GDM1 (cell line): ENCODE results near the gene SPATA19.
"Not testable (repeated sequence)": the region's sequence is repeated elsewhere in the genome, so short reads cannot be mapped to it uniquely, and the experiment has no call there.

Experiments used
- DNase-seq: peaks from one replicate; lab custom pipeline; 2025; lab: John Stamatoyannopoulos, UW

SPATA19 gene

GRCh38 chr11:133845413-133845812 lies at the start of gene SPATA19:
SPATA19 (minus strand) TSS chr11:133845513; CDS start chr11:133845446, 67 bp downstream.
- DNase-seq: no peak

DNA sequence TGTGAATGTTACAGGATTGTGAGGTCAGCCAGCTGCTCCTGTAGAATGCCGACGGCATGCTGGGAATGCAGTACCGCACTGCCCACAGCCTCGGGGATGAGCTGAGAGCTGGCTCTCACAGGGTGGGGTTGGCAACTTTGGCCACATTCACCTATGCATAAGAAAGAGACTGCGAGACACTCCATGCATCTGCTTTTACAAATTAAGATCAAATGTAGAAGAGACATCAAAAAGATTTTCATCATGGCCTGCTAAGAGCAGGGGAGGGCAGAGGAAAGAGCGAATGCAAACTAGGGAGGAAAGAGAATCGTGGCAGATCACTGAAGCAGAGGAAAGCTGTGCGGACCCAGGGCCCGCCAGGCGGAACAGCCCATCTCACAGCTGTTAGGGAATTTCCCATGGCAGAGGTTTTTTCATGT lies 49.8 kb upstream of the SPATA19 start:
- no peak for DNase-seq

DNA sequence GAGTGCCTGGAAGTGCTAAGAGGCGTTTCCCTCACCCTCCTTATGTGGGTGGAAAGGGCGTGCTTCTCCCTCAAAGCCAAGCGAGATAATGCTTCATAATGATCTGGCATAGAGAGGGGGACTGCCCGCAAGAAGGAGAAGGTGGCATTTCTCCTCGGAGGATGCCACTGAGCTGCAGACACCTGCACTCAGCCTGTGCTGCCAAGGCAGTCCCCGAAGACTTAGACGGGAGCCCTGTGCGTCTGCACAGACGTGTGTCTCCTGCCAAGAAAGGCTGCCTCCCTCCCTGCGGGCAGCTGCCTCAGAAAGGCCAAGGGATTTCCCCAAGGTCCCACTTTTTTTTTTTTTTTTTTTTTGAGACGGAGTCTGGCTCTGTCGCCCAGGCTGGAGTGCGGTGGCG lies 48.1 kb upstream of the SPATA19 start:
- DNase-seq: no peak

DNA sequence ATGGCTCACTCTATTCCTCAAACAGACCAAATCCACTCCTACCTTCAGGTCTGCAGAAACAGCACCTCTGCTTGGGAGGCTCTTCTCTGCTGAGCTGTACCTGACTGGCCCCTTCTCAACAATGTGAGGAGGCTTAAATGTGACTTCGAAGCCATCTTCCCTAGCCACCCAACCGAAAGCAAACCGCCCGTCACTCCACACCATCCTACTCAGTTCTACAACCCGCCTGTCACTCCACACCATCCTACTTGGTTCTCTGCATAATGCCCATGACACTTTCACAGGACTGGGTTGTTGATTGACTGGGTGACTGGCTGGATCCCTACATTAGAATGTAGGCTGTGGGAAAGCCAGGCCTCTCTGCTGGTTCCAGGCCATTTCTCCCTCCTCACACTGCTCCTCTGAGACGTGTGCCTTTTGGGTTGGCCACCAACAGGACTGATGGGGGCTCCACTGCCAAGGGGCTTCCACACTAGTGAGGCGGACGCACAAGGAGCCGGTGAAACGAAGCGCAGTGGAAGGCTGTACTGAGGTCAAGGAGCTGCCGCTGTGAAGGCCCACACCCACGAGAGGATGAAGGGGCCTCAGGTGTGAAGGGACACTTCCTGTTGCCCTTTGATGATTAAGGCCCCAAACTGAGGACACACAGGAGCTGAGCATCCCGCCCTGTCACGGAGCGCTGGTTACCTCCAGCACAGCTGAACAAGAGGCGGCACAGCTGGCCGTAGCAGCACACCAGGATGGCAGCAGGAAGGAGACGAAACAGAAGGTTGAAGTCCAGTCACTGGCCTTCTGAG lies 47.5 kb upstream of the SPATA19 start:
- DNase-seq: no peak

GRCh38 chr11:133892126-133892525 lies 46.8 kb upstream of the SPATA19 start:
- DNase-seq: no peak

DNA sequence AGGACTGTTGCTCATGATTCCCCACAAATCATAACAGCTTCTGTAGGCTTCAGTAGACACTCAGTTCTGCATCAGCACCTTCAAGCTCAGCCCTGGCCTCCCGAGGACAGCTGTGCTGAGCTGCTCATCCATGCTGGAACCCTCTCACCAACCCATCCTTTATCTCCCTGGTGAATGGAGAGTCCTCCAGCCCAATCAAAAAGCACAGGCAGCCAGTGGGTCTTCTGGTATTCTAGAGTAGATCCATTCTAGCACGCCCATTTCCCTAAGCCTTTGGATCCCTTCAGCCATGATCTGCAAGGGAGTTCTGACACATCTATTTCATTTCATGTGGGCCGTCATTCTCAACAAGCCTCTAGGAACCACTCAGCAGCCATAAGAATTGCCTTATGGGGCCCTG lies 44.6 kb upstream of the SPATA19 start:
- no peak for DNase-seq

DNA sequence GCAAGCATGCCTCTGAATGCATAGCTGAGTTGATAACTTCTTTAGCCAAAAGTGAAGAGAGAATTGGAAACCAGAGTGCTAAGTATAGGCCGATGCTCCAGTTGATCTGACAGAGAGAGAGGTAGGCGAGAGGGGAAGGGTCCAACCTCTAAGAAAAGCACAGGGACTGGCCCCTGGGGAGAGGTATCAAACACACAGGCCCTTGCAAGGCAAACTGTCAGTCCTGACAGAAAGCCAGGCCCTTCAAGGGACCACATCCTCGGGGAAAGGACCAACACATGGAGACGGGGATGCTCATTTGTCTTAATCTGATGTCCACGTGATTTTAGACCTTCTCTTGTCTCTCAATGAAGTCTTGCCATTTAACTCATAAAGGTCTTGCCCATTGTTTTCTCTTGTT lies 43.9 kb upstream of the SPATA19 start:
- DNase-seq: no peak

DNA sequence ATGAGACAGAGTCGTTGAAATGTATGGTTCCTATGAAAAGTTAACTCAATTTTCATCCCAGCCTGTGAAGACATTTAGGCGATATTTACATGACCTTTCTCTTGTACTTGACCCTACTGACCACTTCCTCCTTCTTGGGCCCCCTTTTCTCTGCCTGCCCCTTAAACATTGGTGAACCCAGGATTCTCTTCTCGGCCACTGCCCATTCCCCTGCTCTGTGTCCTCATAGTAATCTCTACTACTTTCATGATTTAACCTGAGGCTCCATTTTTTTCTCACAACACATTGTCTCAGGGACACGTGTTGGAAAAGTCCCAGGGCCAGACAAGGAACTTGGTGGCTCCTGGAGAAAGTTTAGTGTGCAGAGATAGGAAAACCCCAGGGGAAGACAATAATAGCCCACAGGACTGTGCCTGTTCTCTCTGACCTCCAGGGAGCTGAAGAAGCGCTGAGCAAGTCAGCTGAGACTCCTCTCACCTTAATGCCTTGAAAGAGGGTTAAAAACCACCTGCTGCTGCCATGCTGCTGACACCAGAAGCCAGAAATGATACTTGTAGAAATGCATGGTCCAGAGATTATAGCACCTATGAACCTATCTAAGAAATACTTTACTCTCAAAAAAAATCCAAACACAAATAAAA lies 42.5 kb upstream of the SPATA19 start:
- no peak for DNase-seq

- no peak for DNase-seq
Observed at GRCh38 chr11:133886029-133886428, 40.7 kb upstream of the SPATA19 start.

- no peak for DNase-seq
Observed at GRCh38 chr11:133872160-133872559, 26.8 kb upstream of the SPATA19 start.

- no peak for DNase-seq
Observed at GRCh38 chr11:133867456-133867855, 22.1 kb upstream of the SPATA19 start.

GRCh38 chr11:133865466-133865865 lies 20.2 kb upstream of the SPATA19 start:
- DNase-seq: no peak

DNA sequence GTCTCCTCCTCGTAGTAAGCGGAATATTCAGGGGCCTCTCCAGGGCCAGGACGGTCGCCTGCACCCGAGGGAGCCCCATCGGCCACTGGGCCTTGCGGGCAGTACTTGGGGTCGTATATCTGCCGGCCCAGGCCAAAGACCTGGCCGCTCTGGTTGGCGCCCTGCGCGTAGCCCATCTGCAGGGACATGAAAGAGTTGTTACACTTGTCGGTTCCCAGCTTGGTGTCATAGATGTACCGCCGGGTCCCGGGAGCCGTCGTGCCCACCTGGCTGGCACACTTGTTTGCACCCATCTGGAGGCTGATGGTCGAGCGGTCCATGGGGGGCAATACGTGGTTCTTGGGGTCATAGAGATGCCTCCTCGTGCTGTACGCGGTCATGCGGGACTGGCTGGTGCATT lies 19.4 kb upstream of the SPATA19 start:
- DNase-seq: no peak

GRCh38 chr11:133860151-133860550 lies 14.8 kb upstream of the SPATA19 start:
- no peak for DNase-seq

DNA sequence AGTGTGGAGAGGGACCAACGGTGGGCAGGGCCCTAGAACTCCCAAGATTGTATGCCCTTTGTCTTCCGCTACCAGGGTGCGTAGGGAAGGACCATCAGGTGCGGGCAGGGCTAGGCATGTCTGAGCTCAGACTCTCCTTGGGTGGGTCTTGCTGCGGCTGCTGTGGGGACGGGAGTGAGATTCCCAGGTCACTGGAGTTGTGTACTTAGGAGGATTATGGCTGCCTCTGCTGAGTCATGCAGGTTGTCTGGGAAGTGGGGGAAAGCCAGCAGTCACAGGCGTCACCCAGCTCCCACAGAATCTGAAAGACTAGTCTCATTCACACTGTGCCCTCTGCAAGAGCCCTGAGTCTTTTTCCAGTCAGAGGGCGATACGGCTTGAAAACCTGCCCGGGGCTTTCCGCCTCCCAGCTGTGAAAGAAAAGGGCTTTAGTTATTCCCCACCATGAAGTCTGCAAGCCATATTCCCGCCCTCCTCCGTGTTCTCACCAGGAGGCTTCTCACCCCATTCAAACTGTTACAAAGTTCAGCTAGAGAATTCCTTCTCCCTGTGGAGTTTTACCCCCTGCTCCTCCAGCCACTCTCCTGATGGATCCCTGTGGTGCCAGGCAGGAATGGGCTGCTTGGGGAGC lies 9.1 kb upstream of the SPATA19 start:
- not testable (repeated sequence) for DNase-seq

DNA sequence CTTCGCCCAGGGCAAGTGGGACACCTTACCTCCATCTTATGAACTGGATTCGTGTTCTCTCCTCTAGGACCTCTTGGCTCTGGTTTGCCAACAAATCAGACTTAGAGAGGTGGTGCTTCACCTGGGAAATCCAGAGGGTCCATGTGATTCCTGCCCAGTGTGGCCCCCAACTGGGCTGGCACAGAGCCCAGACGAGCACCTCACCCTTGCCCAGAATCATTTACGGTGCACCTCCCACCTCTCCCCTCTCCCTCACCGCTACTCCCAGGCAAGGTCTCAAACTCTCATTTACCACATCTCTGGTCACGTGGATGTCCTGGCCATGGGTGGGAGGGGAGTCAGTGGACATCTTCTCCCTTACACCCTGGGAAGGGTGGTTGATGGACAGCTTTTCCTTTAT lies 1.1 kb downstream of the SPATA19 start:
- no peak for DNase-seq

- no peak for DNase-seq
Observed at GRCh38 chr11:133843454-133843987, 1.8 kb downstream of the SPATA19 start.

GRCh38 chr11:133842730-133843129 lies 2.6 kb downstream of the SPATA19 start:
- no peak for DNase-seq

- no peak for DNase-seq
Observed at GRCh38 chr11:133842053-133842452, 3.3 kb downstream of the SPATA19 start.

DNA sequence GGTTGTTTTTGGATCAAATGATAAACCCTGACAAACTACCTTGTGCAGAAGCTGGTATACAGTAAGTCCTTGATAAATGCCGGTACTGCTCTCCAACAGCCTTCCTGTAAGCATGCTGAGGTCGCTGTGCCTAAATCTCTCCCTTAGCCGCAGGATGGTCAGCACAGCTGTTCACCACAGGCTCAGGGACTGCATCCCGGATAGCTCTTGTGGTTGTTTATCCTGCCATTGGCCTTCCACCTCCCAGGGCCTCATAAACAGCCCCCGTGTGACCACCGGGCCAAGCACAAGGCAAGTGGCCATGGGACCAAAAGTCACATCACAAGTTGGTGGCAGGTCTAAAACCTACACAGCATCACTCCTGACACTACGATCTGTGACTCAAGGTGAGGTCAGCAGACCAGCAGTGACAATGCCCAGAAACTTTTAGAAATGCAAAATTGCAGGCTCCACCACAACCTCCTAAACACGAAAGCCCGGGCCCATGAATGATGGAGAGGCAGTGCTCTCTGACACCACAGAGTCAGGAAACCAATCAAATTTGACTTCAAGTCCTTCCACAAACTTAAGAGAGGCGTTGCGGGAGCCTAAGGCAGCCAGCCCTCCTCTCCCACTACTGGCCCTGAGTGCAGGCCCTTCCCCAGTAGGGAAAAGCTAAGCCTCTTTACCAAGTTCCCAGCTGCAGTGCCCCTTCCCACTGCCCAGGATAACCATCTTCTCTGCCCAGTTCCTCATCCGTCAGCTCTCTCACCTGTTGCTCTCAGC lies 3.9 kb downstream of the SPATA19 start:
- no peak for DNase-seq

DNA sequence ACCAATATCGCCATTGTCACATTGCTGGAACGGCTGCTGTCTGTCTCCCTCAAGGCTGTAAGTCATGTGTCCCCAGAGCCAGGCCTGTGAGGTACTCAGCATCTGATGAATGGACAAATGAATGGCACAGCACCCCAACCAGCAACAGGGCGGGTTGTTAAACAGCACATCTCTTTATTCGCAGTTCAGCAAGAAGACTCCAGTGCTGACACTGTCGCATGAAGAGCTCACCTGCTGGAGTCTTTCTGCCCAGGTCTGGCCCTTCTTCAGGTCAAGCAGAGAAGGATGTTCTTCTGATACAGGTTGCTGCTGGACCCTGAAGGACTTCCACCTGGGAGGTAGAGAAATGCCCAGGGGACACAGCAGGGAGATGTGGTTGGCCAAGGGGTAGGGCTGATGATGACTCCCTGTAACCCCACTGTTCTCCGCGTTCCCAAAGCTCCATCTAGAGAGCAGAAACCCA lies 4.8 kb downstream of the SPATA19 start:
- no peak for DNase-seq
